H9 (cell line): ENCODE results near the gene ZNF169. TPM values are rescaled to one million over a fixed set of nuclear protein-coding genes. Genes with fewer than 3 reads are reported as not detected.
"Not testable (repeated sequence)": the region's sequence is repeated elsewhere in the genome, so short reads cannot be mapped to it uniquely, and the experiment has no call there.

Experiments used
- DNase-seq: peaks from one replicate; pipeline ENCODE4 v3.0.0-alpha.2; 2017
- H2AFZ ChIP-seq: one replicate; pipeline ENCODE4 v1.6.1; 2013; ENCODE audit warnings: mild to moderate bottlenecking, low read length, control low read depth, moderate library complexity
- H2AK5ac ChIP-seq: 2 replicates; pipeline ENCODE4 v1.6.1; 2013; ENCODE audit warnings: low read length, control low read depth, mixed read lengths; ENCODE audit not compliant: insufficient read length
- H2BK120ac ChIP-seq: one replicate; pipeline ENCODE4 v1.6.1; 2013; ENCODE audit warnings: low read depth, mild to moderate bottlenecking, low read length, control low read depth, inconsistent platforms; ENCODE audit not compliant: poor library complexity, severe bottlenecking
- H2BK12ac ChIP-seq: 2 replicates; pipeline ENCODE4 v1.6.1; 2013; ENCODE audit warnings: low read length, control low read depth, mixed read lengths, low read depth; ENCODE audit not compliant: insufficient read length
- H2BK15ac ChIP-seq: 2 replicates; pipeline ENCODE4 v1.6.1; 2013; ENCODE audit warnings: low read depth, low read length, control low read depth
- H2BK20ac ChIP-seq: one replicate; pipeline ENCODE4 v1.6.1; 2013; ENCODE audit warnings: low read depth, mild to moderate bottlenecking, low read length, control low read depth, inconsistent platforms; ENCODE audit not compliant: poor library complexity, severe bottlenecking
- H2BK5ac ChIP-seq: 2 replicates; pipeline ENCODE4 v1.6.1; 2013; ENCODE audit warnings: low read length, control low read depth, mixed read lengths; ENCODE audit not compliant: insufficient read length
- H3K14ac ChIP-seq: 2 replicates; pipeline ENCODE4 v1.6.1; 2013; ENCODE audit warnings: low read length, control low read depth; ENCODE audit not compliant: insufficient read depth
- H3K18ac ChIP-seq: 2 replicates; pipeline ENCODE4 v1.6.1; 2013; ENCODE audit warnings: low read depth, mild to moderate bottlenecking, mixed read lengths, low read length, control low read depth; ENCODE audit not compliant: insufficient read length
- H3K23ac ChIP-seq: 2 replicates; pipeline ENCODE4 v1.6.1; 2013; ENCODE audit warnings: low read length, control low read depth, mixed read lengths, low read depth; ENCODE audit not compliant: insufficient read length
- H3K23me2 ChIP-seq: 2 replicates; pipeline ENCODE4 v1.6.1; 2013; ENCODE audit warnings: low read depth, mild to moderate bottlenecking, mixed read lengths, low read length, control low read depth; ENCODE audit not compliant: insufficient read length, poor library complexity, severe bottlenecking
- H3K27ac ChIP-seq: 2 replicates; pipeline ENCODE4 v1.5.1; 2013; ENCODE audit warnings: low read length, control low read depth, mixed read lengths, low read depth; ENCODE audit not compliant: insufficient read length
- H3K27me3 ChIP-seq: 2 replicates; pipeline ENCODE4 v1.6.1; 2013; ENCODE audit warnings: low read length, control low read depth, inconsistent platforms; ENCODE audit not compliant: insufficient read depth
- H3K4ac ChIP-seq: 2 replicates; pipeline ENCODE4 v1.6.1; 2013; ENCODE audit warnings: low read depth, mild to moderate bottlenecking, control low read depth, inconsistent platforms, low read length, moderate library complexity
- H3K4me1 ChIP-seq: 2 replicates; pipeline ENCODE4 v1.6.1; 2013; ENCODE audit warnings: low read length, control low read depth, inconsistent platforms; ENCODE audit not compliant: insufficient read depth
- H3K4me2 ChIP-seq: 2 replicates; pipeline ENCODE4 v1.6.1; 2013; ENCODE audit warnings: low read length, control low read depth, mixed read lengths; ENCODE audit not compliant: insufficient read length, insufficient read depth
- H3K56ac ChIP-seq: 2 replicates; pipeline ENCODE4 v1.6.1; 2013; ENCODE audit warnings: low read depth, mild to moderate bottlenecking, mixed read lengths, low read length, control low read depth; ENCODE audit not compliant: insufficient read length
- H3K79me1 ChIP-seq: 2 replicates; pipeline ENCODE4 v1.6.1; 2013; ENCODE audit warnings: low read depth, mild to moderate bottlenecking, moderate library complexity, low read length, control low read depth, inconsistent platforms; ENCODE audit not compliant: insufficient read depth, poor library complexity, severe bottlenecking
- H3K79me2 ChIP-seq: 2 replicates; pipeline ENCODE4 v1.6.1; 2013; ENCODE audit warnings: low read length, control low read depth, inconsistent platforms; ENCODE audit not compliant: insufficient read depth
- H3K9ac ChIP-seq: 2 replicates; pipeline ENCODE4 v1.6.1; 2013; ENCODE audit warnings: low read length, control low read depth, mixed read lengths; ENCODE audit not compliant: insufficient read length; ENCODE audit errors: extremely low read depth
- H3K9me3 ChIP-seq: one replicate; pipeline ENCODE4 v1.6.1; 2013; ENCODE audit warnings: low read depth, low read length, inconsistent platforms; ENCODE audit not compliant: control insufficient read depth
- H3T11ph ChIP-seq: one replicate; pipeline ENCODE4 v1.6.1; 2013; ENCODE audit warnings: mild to moderate bottlenecking, low read length, control low read depth, inconsistent platforms
- H4K20me1 ChIP-seq: one replicate; pipeline ENCODE4 v1.6.1; 2013; ENCODE audit not compliant: control insufficient read depth, insufficient read length, insufficient read depth
- H4K5ac ChIP-seq: 2 replicates; pipeline ENCODE4 v1.6.1; 2013; ENCODE audit warnings: low read depth, mild to moderate bottlenecking, mixed read lengths, low read length, control low read depth; ENCODE audit not compliant: insufficient read length
- H4K8ac ChIP-seq: replicated peaks from 2 replicates; pipeline ENCODE4 v1.6.1; 2013; ENCODE audit warnings: low read length, control low read depth, mixed read lengths, low read depth; ENCODE audit not compliant: insufficient read length
- H4K91ac ChIP-seq: 2 replicates; pipeline ENCODE4 v1.6.1; 2013; ENCODE audit warnings: low read depth, mild to moderate bottlenecking, moderate library complexity, mixed read lengths, low read length, control low read depth; ENCODE audit not compliant: insufficient read length
- H3K27ac Mint-ChIP-seq, 3 experiments: 2 replicates in 2 of 3; 3 replicates in 1 of 3; pipeline ENCODE4 v1.8.0; 2020 to 2021; ENCODE audit warnings: mixed read lengths in 3 of 3, mild to moderate bottlenecking in 1 of 3, moderate library complexity in 1 of 3
- H3K27me3 Mint-ChIP-seq: 2 replicates; pipeline ENCODE4 v1.8.0; 2021; ENCODE audit warnings: low read depth, mild to moderate bottlenecking, moderate library complexity, mixed read lengths
- H3K36me3 Mint-ChIP-seq, 3 experiments: 2 replicates in 2 of 3; 3 replicates in 1 of 3; pipeline ENCODE4 v1.8.0; 2020 to 2021; ENCODE audit warnings: low read depth in 3 of 3, mixed read lengths in 3 of 3; ENCODE audit not compliant: insufficient read depth in 1 of 3
- H3K4me1 Mint-ChIP-seq, 2 experiments: 2 replicates each; pipeline ENCODE4 v1.8.0; 2020; ENCODE audit warnings: mixed read lengths in 2 of 2
- H3K4me3 Mint-ChIP-seq, 2 experiments: 2 replicates in 1 of 2; 3 replicates in 1 of 2; pipeline ENCODE4 v1.8.0; 2020 to 2021; ENCODE audit warnings: mild to moderate bottlenecking in 2 of 2, mixed read lengths in 2 of 2, moderate library complexity in 1 of 2
- H3K9me3 Mint-ChIP-seq, 2 experiments: 2 replicates in 1 of 2; 3 replicates in 1 of 2; pipeline ENCODE4 v1.8.0; 2020; ENCODE audit warnings: mild to moderate bottlenecking in 2 of 2, mixed read lengths in 2 of 2, moderate library complexity in 1 of 2
- WGBS: extraction: QIAGEN DNeasy Blood & Tissue Kit; methylation state at CpG from one replicate; pipeline ENCODE4 v1.1.7; 2013; ENCODE audit warnings: missing lambda C conversion rate, low lambda C conversion rate, mixed read lengths; ENCODE audit not compliant: insufficient read length; ENCODE audit errors: extremely low coverage; 5-methylcytosine and 5-hydroxymethylcytosine counted together
- total RNA-seq: library from RNA; stranded (reverse); gene quantifications from 2 replicates; pipeline ENCODE4 v1.2.1, GENCODE V29; 2021
- TF ChIP-seq, protein P1 (sequence below): fragments of 200-600 bp; sonication (generic); conservative IDR thresholded peaks from 3 replicates; pipeline ENCODE4 v1.8.0; 2021; ENCODE audit warnings: antibody characterized with exemption, mild to moderate bottlenecking

Gene ZNF169
- total RNA-seq, 1 experiment from 2014 or later = 4.8 TPM

- Histone ChIP-seq H2BK20ac (no peak overlapping the region), H3K4ac (no peak overlapping the region), H2BK5ac (no peak overlapping the region), H3K18ac (no peak overlapping the region), H3K9ac (no peak overlapping the region), H2BK15ac (no peak overlapping the region), H4K5ac (no peak overlapping the region), H3K4me1 (no peaks in the 10 kb centered on the region), H3T11ph (no peak overlapping the region), H2BK12ac (no peak overlapping the region), H3K14ac (no peak overlapping the region), H2BK120ac (no peak overlapping the region), H4K8ac (no peak overlapping the region), H3K79me1 (no peaks in the 10 kb centered on the region), H4K20me1 (no peaks in the 10 kb centered on the region), H2AFZ (no peak overlapping the region), H3K27me3 (no peaks in the 10 kb centered on the region), H3K23me2 (no peaks in the 10 kb centered on the region), H3K4me2 (no peak overlapping the region), H3K79me2 (no peaks in the 10 kb centered on the region), H3K56ac (no peak overlapping the region), H2AK5ac (no peak overlapping the region), H4K91ac (no peak overlapping the region), H3K23ac (no peak overlapping the region), H3K9me3 (no peaks in the 10 kb centered on the region), H3K27ac (no peak overlapping the region)
- H3K9me3 Mint-ChIP-seq = peaks cover 7 to 8% of the 10 kb centered on the region in 2 experiments; a peak in 3 of 5 replicates
- H3K4me1 Mint-ChIP-seq = no peaks in the 10 kb centered on the region
- DNase-seq = no peak
- no CpG with 5 or more reads among the region's 3 CpGs for WGBS
- H3K4me3 Mint-ChIP-seq = no peak overlapping the region
- no peak overlapping the region for H3K27ac Mint-ChIP-seq
- TF ChIP-seq, protein P1, sequence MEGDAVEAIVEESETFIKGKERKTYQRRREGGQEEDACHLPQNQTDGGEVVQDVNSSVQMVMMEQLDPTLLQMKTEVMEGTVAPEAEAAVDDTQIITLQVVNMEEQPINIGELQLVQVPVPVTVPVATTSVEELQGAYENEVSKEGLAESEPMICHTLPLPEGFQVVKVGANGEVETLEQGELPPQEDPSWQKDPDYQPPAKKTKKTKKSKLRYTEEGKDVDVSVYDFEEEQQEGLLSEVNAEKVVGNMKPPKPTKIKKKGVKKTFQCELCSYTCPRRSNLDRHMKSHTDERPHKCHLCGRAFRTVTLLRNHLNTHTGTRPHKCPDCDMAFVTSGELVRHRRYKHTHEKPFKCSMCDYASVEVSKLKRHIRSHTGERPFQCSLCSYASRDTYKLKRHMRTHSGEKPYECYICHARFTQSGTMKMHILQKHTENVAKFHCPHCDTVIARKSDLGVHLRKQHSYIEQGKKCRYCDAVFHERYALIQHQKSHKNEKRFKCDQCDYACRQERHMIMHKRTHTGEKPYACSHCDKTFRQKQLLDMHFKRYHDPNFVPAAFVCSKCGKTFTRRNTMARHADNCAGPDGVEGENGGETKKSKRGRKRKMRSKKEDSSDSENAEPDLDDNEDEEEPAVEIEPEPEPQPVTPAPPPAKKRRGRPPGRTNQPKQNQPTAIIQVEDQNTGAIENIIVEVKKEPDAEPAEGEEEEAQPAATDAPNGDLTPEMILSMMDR = no peak
- H3K36me3 Mint-ChIP-seq = peaks cover 0 to 2% (median 0%) of the 10 kb centered on the region in 3 experiments; a peak in 3 of 7 replicates
- H3K27me3 Mint-ChIP-seq = peaks cover 7% of the 10 kb centered on the region; the same call in 1 of the 2 replicates
Observed at GRCh38 chr9:94232428-94232827, 26.7 kb upstream of the ZNF169 start.

GRCh38 chr9:94241098-94241497 lies 18.0 kb upstream of the ZNF169 start:
- not testable (repeated sequence) for H3K4me3 Mint-ChIP-seq, H3K9ac ChIP-seq, H3K36me3 Mint-ChIP-seq, H4K91ac ChIP-seq, H2BK5ac ChIP-seq, H4K20me1 ChIP-seq, H3K4ac ChIP-seq, H3K4me1 ChIP-seq, H3K4me2 ChIP-seq, H3K14ac ChIP-seq, H2BK20ac ChIP-seq, DNase-seq, H3K79me2 ChIP-seq, H2AFZ ChIP-seq, H3K27ac Mint-ChIP-seq, H2BK15ac ChIP-seq, H2BK12ac ChIP-seq, H3T11ph ChIP-seq, H3K4me1 Mint-ChIP-seq, H3K27ac ChIP-seq, H2BK120ac ChIP-seq, H2AK5ac ChIP-seq, H3K18ac ChIP-seq, H3K23me2 ChIP-seq, H3K27me3 Mint-ChIP-seq, H3K9me3 ChIP-seq, H4K8ac ChIP-seq, H3K23ac ChIP-seq, H4K5ac ChIP-seq, H3K27me3 ChIP-seq, H3K56ac ChIP-seq, H3K79me1 ChIP-seq
- peaks cover 7 to 16% of the 10 kb centered on the region in 2 experiments for H3K9me3 Mint-ChIP-seq
- no CpG with 5 or more reads among the region's 4 CpGs for WGBS
